ENCODE results near the gene CLSTN2. TPM values are rescaled to one million over a fixed set of nuclear protein-coding genes. Genes with fewer than 3 reads are reported as not detected.
A peak's percentile ranks its signal among the peaks of the same experiment; 100 is the strongest.

CLSTN2 gene
- total RNA-seq, 1 donor from 2014 or later = 80.9 TPM

DNA sequence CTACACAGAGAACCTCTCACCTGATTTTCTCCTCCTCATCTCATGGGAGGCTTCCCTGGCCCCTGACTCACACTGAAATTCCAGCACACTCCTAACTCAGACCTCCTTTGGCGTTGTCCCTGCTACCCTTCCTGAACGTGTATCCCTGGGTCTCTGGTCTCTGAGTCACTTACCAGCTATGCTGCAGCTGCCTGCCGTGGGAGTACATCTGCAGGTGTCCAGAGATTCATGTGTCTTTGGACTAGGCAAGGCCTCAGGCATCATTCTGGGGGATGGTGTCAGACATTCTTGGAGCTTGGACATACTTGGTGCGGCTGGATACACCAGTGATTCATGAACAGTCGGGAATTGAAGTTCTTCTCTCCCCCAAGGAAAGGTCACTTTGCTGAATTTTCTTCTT lies 594.1 kb downstream of the CLSTN2 start:
- Mint-ChIP-seq H3K36me3 (ENCODE audit: low read depth, unreplicated experiment) (peaks cover 14% of the 10 kb centered on the region), H3K4me3 (ENCODE audit: unreplicated experiment) (no peak overlapping the region), H3K4me1 (ENCODE audit: low read depth, unreplicated experiment) (peaks cover 31% of the 10 kb centered on the region), H3K9me3 (ENCODE audit: unreplicated experiment) (peaks cover 13% of the 10 kb centered on the region), H3K27ac (ENCODE audit: unreplicated experiment) (peak overlapping the region; percentile 85), H3K27me3 (ENCODE audit: low read depth, unreplicated experiment) (no peaks in the 10 kb centered on the region)
- Histone ChIP-seq H3K27ac (ENCODE audit: low read depth, low read length) (peak overlapping the region; percentile 76), H3K9me3 (ENCODE audit: insufficient read depth, low read depth, low read length) (no peaks in the 10 kb centered on the region), H3K27me3 (ENCODE audit: insufficient read depth, low read length) (no peaks in the 10 kb centered on the region), H3K36me3 (ENCODE audit: insufficient read depth, low read length) (no peaks in the 10 kb centered on the region), H2AFZ (ENCODE audit: low read depth, low read length) (no peak overlapping the region), H3K4me3 (ENCODE audit: insufficient read depth, low read depth, low read length) (no peak overlapping the region), H3K9ac (ENCODE audit: low read length) (peak overlapping the region; percentile 48), H3K4me2 (ENCODE audit: low read length) (peak overlapping the region; percentile 57), H3K4me1 (ENCODE audit: insufficient read depth, low read length) (peaks cover 21% of the 10 kb centered on the region), H3K79me2 (ENCODE audit: insufficient read depth, low read length) (no peaks in the 10 kb centered on the region), H4K20me1 (ENCODE audit: insufficient read depth, low read length) (no peaks in the 10 kb centered on the region)
- TF ChIP-seq, protein P1, sequence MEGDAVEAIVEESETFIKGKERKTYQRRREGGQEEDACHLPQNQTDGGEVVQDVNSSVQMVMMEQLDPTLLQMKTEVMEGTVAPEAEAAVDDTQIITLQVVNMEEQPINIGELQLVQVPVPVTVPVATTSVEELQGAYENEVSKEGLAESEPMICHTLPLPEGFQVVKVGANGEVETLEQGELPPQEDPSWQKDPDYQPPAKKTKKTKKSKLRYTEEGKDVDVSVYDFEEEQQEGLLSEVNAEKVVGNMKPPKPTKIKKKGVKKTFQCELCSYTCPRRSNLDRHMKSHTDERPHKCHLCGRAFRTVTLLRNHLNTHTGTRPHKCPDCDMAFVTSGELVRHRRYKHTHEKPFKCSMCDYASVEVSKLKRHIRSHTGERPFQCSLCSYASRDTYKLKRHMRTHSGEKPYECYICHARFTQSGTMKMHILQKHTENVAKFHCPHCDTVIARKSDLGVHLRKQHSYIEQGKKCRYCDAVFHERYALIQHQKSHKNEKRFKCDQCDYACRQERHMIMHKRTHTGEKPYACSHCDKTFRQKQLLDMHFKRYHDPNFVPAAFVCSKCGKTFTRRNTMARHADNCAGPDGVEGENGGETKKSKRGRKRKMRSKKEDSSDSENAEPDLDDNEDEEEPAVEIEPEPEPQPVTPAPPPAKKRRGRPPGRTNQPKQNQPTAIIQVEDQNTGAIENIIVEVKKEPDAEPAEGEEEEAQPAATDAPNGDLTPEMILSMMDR (IDR thresholded peaks at IDR 0.05; ENCODE audit: insufficient read depth, low read depth, low read length) = no peak
- TF ChIP-seq EZH2 (IDR thresholded peaks at IDR 0.05; ENCODE audit: insufficient read depth, low read length) = no peak
- FAIRE-seq (no peak), DNase-seq (ENCODE audit: low read depth) (peak; percentile 99)

DNA sequence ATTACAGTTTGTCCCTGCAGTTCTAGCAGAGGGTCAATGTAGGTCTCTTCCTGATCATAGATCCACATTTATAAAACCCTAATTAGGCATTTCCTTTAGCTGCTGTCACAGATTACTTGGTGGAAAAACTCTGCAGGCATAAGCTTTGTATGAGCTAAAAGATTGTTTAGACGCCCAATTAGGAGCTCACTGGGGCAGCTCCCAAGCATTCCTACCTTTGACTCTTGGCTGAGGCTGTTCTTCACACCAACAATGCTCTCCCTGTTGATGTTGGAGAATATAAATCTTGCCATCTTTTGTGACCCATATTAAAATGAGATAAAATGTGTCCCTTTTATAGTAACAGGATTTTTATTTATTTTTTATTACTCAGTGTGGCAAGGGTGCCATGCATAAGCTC lies 594.6 kb downstream of the CLSTN2 start:
- Mint-ChIP-seq H3K27me3 (ENCODE audit: low read depth, unreplicated experiment) (no peaks in the 10 kb centered on the region), H3K9me3 (ENCODE audit: unreplicated experiment) (peaks cover 9% of the 10 kb centered on the region)
- peak overlapping the region; percentile 48 for H3K9ac ChIP-seq (ENCODE audit: low read length)

DNA sequence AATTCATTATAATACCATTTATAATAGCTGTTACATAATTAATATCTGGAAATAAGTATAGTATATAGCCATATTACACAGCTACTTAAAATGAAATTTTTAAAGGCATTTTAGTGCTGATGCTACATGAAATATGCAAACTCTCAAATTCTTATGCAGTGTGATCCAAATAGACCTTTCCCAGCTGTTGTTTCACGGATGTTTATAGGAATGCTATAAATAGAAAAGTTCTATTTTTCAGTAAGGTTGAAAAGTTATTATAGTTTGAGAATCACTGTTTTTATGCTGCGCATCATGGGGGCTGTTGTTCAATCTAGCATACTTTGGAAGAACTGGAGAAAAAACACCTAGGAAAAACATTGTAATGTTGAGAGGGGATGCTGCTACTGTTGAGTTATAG lies 595.1 kb downstream of the CLSTN2 start:
- no peaks in the 10 kb centered on the region for H4K20me1 ChIP-seq (ENCODE audit: insufficient read depth, low read length)
- no peak overlapping the region for H3K4me2 ChIP-seq (ENCODE audit: low read length)
- H3K9ac ChIP-seq (ENCODE audit: low read length) = no peak overlapping the region
- no peaks in the 10 kb centered on the region for H3K9me3 ChIP-seq (ENCODE audit: insufficient read depth, low read depth, low read length)
- H3K4me3 ChIP-seq (ENCODE audit: insufficient read depth, low read depth, low read length) = no peak overlapping the region
- no peaks in the 10 kb centered on the region for H3K36me3 ChIP-seq (ENCODE audit: insufficient read depth, low read length)
- Mint-ChIP-seq H3K4me1 (ENCODE audit: low read depth, unreplicated experiment) (peaks cover 29% of the 10 kb centered on the region), H3K27me3 (ENCODE audit: low read depth, unreplicated experiment) (no peaks in the 10 kb centered on the region), H3K27ac (ENCODE audit: unreplicated experiment) (peak overlapping the region; percentile 95), H3K9me3 (ENCODE audit: unreplicated experiment) (peaks cover 14% of the 10 kb centered on the region), H3K4me3 (ENCODE audit: unreplicated experiment) (no peak overlapping the region), H3K36me3 (ENCODE audit: low read depth, unreplicated experiment) (peaks cover 20% of the 10 kb centered on the region)
- TF ChIP-seq, protein P1 (IDR thresholded peaks at IDR 0.05; ENCODE audit: insufficient read depth, low read depth, low read length) = no peak
- TF ChIP-seq EZH2 (IDR thresholded peaks at IDR 0.05; ENCODE audit: insufficient read depth, low read length) = no peak
- no peaks in the 10 kb centered on the region for H3K27me3 ChIP-seq (ENCODE audit: insufficient read depth, low read length)
- no peak overlapping the region for H2AFZ ChIP-seq (ENCODE audit: low read depth, low read length)
- no peaks in the 10 kb centered on the region for H3K79me2 ChIP-seq (ENCODE audit: insufficient read depth, low read length)
- no peak for FAIRE-seq
- DNase-seq (ENCODE audit: low read depth) = no peak
- peak overlapping the region; percentile 76 for H3K27ac ChIP-seq (ENCODE audit: low read depth, low read length)
- peaks cover 21% of the 10 kb centered on the region for H3K4me1 ChIP-seq (ENCODE audit: insufficient read depth, low read length)

More for the DNA sequence above, 594.6 kb downstream of the CLSTN2 start:
- Histone ChIP-seq H3K36me3 (ENCODE audit: insufficient read depth, low read length) (no peaks in the 10 kb centered on the region), H3K27ac (ENCODE audit: low read depth, low read length) (peak overlapping the region; percentile 76), H3K9me3 (ENCODE audit: insufficient read depth, low read depth, low read length) (no peaks in the 10 kb centered on the region), H3K4me2 (ENCODE audit: low read length) (peak overlapping the region; percentile 57), H3K79me2 (ENCODE audit: insufficient read depth, low read length) (no peaks in the 10 kb centered on the region), H4K20me1 (ENCODE audit: insufficient read depth, low read length) (no peaks in the 10 kb centered on the region), H3K4me1 (ENCODE audit: insufficient read depth, low read length) (peaks cover 21% of the 10 kb centered on the region), H2AFZ (ENCODE audit: low read depth, low read length) (no peak overlapping the region), H3K4me3 (ENCODE audit: insufficient read depth, low read depth, low read length) (no peak overlapping the region), H3K27me3 (ENCODE audit: insufficient read depth, low read length) (no peaks in the 10 kb centered on the region)
- Mint-ChIP-seq H3K27ac (ENCODE audit: unreplicated experiment) (peak overlapping the region; percentile 85), H3K4me3 (ENCODE audit: unreplicated experiment) (no peak overlapping the region), H3K4me1 (ENCODE audit: low read depth, unreplicated experiment) (peaks cover 29% of the 10 kb centered on the region), H3K36me3 (ENCODE audit: low read depth, unreplicated experiment) (peaks cover 15% of the 10 kb centered on the region)
- DNase-seq (ENCODE audit: low read depth) (no peak), FAIRE-seq (no peak)
- TF ChIP-seq EZH2 (IDR thresholded peaks at IDR 0.05; ENCODE audit: insufficient read depth, low read length) = no peak
- TF ChIP-seq, protein P1 (IDR thresholded peaks at IDR 0.05; ENCODE audit: insufficient read depth, low read depth, low read length) = no peak
